ENCODE data around the gene LIMK1.
"Not testable (repeated sequence)": the region's sequence is repeated elsewhere in the genome, so short reads cannot be mapped to it uniquely, and the experiment has no call there.

LIMK1 gene

DNA sequence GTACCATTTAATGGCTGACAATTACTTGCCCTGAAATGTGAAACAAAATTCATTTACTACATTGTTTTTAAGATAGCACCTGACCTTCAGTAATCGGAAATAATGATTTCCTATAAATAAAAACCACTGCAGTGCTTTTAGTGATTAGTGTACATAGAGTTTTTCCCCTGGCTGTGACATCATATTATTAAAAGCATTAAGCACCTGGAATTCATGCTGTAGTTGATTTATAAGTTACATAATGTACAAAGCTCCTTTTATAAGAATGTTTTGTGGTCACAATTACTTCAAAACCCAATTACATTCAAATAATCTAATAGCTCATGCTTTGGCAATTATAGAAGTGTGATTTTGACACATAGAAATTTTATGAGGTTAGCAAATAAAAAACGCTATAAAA is 46.3 kb downstream of the LIMK1 start:
- DNase-seq, result no peak

DNA sequence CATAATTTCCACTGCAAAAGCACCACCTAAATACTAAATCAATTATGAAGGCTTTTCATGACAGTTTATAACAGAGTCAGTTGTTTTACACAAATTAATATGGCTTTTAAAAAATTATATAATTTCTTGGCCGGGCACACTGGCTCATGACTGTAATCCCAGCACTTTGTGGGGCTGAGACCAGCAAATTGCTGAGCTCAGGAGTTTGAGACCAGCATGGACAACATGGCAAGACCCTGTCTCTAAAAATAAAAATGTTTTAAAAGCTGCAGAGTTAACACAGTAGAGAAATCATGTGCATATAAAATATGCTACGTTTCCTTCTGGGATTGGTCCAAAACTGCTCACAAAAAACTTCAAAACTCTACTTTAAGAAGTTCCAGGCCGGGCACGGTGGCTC is 46.9 kb downstream of the LIMK1 start:
- no peak for DNase-seq

DNA sequence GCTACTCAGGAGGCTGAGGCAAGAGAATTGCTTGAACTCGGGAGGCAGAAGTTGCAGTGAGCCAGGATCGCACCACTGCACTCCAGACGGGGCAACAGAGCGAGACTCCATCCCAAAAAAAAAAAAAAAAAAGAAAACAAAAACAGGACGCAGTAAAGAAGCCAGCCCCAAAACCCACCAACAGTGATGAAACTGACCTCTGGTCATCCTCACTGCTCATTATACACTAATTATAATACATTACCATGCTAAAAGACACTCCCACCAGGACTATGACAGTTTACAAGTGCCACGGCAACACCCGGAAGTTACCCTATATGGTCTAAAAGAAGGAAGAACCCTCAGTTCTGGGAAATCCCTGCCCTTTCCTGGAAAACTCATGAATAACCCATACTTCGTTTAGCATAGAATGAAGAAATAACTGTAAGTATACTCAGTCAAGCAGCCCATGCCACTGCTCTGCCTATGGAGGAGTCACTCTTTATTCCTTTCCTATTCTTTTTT is 50.6 kb downstream of the LIMK1 start:
- no peak for DNase-seq

DNA sequence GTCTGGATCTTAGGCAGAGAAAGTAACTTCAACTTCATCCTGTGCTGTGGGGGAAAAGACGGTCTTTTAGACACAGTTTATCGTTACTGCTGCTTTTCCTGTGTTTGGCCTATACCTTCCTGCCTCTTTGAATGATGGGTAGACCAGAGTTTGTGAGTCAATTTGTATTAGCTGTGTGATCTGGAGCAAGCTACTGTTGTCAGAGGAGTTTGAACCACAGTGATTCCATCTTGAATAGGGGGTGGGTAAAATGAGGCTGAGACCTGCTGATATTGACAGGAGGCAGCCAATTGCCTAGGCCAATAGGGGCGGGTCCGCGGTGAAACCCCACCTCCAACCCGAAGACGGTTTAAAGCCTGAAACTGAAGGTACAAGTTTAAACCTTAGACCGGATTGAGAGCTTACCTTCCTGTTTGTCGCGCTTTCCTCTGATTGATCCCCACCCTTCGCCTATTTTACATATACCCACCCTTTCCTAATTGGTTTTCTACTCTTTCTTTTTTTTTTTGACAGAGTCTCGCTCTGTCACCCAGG is 54.8 kb downstream of the LIMK1 start:
- DNase-seq, result peak in 1 of 2 donors; percentile 6

DNA sequence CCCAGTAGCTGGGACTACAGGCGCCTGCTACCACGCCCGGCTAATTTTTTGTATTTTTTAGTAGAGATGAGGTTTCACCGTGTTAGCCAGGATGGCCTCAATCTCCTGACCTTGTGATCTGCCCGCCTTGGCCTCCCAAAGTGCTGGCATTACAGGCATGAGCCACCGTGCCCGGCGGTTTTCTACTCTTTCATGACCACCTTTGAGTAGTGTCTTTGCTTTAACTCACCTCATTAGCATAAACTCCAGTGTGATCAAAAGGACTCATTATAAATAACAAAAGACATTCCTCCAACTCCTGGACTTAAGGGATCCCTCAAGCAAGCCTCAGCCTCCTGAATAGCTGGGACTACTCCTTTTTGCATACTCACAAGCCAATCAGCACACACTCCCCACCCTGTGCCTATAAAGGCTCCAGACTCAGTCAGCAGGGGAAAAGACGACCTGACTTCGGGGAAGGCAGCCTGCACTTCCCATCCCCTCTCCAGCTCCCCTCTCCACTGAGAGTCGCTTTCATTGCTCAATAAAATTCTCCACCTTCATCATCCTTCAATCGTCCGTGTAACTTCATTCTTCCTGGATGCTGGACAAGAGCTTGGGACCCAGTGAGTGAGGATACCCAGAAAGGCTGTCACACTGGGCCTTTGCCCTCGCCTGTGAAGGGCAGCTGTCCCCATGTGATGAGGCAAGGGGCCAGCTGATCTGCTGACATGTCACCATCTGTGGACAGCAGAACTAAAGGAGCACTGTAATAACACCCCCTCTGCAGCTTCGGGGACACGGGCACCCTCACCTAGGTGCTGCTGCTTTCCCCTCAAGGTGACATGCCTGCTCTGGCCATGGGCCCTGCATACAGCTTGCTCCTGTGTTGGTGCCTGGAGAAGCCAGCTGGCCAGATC is 55.6 kb downstream of the LIMK1 start:
- no peak for DNase-seq

DNA sequence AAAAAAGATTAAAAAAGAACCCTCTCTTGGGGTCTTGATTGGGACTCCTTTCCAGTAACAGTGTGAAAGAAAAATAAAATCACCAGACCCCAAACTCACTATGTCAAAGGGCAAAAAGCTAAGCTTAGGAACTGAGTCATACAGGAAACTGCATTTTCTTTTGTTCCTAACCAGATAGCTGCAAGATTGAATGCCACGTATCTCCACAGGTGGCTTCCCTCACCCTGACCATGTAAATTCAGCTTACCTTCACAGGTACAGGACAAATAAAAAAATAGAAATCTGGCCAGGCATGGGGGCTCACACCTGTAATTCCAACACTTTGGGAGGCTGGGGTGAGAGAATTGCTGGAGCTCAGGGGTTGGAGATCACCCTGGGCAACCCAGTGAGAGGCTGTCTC is 58.1 kb downstream of the LIMK1 start:
- DNase-seq, result no peak

DNA sequence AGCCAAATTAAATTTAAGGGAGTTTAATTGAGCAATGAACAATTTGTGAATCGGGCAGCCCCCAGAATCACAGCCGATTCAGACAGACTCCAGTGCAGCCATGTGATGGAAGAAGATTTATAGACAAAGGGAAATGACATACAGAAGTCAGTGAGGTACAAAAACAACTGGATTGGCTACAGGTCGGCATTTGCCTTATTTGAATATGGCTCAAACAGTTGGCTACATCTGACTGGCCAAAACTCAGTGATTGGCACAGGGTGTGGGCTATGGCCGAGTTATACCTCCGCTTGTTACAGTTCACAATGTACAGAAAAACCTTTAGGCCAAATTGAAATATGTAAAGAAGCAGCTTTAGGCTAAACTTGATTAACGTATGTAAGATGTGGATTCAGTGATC is 59.8 kb downstream of the LIMK1 start:
- no peak for DNase-seq

DNA sequence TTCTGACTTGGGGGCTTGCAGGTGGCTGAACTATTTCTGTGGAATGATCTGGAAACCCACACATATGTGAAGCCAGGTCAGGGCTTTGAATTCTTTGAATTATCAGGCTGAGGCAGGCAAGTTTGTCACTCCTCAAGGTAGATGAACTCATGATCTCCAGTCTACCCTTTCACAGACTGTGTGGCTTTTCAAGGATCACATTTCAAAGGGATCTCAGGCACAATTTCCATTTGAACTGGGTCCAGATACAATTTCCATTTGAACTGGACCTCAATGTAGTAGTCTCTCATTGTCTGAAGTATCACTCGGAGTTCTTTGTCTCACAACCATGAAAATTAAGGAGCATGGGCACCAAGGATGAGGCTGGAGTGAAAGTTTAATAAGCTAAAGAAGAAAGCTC is 64.9 kb downstream of the LIMK1 start:
- DNase-seq, result no peak

DNA sequence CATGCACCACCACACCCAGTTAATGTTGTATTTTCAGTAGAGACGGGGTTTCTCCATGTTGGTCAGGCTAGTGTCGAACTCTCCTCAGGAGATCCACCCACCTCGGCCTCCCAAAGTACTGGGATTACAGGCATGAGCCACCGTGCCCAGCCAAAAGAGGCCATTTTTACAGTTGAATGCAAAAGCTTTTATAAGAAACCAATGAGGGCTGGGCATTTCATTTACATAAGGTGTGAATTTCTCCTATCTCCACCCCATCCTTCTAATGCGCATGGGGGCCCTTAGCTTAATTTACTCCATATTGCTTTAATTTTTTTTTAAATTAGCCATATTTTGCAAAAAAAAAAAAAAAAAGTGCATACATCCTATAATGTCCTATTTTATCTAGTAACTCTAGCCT is 65.5 kb downstream of the LIMK1 start:
- no peak for DNase-seq

DNA sequence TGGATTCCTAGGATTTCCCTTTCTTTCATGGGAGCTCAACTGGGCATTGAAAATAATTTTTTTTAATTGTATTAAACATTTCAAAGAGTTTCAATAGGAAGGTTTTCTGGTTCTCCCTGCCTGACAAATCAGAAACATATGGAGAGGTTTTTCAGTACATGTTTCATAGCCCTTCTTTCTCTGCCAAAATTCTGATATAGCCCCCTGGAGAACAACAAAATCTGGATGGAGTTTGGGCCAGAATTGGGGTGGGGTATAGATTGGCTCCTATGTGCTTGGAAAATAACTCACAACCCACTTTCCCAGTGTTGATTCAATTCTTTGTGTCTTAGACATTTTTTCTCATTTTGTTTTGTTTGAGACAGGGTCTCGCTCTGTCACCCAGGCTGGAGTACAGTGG is 66.0 kb downstream of the LIMK1 start:
- DNase-seq, result no peak

DNA sequence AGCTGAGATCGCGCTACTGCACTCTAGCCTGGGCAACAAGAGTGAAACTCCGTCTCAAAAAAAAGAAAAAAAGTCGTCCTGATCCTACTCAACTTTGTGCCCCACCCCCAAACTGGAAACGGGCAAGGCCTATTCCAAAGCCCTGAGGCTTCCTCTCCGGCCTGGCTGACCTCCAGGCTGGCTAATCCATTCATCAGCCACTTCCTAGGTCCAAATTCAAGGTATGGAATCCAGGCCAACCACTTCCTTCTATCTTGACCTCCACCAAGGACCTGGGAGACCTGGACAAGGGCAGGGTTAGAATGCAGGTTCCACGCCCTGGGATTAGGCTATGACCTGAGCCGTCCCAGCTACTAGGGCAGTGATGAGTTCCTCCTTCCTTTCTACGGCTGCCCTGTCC is 70.1 kb downstream of the LIMK1 start:
- DNase-seq, result no peak

DNA sequence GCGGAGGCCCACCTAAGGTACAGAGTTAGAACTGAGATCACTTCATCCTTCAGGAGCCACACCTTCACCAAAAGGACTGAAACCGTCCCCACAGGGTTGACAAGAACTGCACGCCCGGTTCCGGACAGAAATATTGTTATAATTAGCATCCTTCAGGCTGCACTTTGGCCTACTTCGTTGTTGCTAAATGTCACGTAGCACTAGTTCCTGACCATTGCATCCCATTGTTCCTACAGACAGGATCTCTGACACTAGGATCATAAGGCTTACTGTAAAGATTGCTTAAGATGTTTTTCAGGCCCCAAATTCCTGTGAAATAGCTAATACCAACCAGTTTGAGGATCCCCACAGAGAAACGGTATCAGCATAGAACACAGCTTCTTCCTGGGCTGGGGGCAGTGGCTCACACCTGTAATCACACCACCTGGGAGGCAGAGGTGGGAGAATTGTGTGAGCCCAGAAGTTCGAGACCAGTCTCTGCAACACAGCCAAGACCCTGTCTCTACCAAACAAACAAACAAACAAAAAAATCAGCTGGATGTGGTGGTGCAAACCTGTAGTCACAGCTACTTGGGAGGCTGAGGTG is 72.3 kb downstream of the LIMK1 start:
- no peak for DNase-seq

DNA sequence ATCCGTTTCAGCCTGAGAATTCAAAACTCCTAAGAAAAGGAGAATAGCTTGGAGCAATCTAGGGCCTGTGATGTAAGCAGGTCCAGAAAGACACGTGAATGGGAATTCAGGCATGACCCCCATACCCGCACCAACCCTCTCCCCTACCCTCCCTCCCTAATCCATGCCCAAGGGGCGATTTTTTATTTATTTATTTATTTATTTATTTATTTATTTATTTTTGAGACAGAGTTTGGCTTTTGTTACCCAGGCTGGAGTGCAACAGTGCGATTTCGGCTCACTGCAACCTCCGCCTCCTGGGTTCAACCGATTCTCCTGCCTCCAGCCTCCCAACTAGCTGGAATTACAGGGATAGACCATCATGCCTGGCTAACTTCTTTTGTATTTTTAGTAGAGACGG is 74.0 kb downstream of the LIMK1 start:
- DNase-seq, result no peak

DNA sequence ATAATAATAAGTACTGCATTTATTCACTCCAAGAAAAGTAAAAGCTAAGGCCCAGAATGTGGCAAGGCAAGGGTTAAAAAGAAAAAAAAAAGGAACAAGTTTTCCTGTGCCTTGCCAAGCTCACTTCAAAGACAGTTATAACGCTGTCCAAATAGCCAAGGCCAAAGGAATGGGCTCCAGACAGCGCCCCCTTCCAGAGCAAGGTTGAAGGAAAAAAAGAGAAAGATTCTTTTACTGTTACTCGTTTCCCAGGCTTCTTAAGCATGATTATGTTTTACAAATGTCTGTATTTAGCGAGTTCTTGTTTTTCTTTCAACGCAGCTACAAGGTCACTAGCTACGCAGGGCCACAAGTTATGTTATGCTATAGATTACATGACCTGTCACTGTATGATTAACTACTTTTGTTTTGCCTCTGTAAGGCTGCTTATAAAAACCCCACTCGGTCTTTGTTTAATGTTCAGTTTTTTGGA is 81.4 kb downstream of the LIMK1 start:
- no peak for DNase-seq

DNA sequence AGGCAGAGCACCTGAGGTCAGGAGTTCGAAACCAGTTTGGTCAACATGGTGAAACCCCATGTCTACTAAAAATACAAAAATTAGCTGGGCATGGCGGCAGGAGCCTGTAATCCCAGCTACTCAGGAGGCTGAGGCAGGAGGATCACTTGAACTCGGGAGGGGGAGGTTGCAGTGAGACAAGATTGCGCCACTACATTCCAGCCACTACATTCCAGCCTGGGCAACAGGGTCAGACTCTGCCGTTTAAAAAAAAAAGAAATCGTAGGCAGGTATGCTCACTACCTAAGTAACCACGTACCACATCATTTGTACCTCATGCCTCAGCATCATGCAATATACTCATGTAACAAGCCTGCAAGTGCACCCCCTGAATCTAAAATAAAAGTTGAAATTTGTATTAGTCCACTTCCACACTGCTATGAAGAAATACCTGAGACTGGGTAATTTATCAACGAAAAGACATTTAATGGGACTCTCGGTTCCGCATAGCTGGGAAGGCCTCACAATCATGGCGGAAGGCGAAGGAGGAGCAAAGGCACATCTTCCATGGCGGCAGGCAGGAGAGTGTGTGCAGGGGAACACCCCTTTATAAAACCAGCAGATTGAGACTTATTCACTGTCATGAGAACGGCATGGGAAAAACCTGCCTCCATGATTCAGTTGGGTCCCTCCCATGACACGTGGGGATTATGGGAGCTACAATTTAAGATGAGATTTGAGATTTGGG is 82.4 kb downstream of the LIMK1 start:
- no peak for DNase-seq

DNA sequence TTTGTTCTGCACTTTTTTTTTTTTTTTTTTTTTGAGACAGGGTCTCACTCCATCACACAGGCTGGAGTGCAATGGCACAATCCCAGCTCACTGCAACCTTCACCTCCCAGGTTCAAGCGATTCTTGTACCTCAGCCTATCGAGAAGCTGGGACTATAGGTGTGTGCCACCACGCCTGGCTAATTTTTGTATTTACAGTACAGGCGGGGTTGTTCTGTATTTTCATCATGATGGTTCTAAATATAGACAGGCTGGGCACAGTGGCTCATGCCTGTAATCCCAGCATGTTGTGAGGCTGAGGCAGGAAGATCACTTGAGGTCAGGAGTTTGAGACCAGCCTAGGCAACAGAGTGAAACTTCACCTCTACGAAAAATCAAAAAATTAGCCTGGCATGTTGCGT is 83.7 kb downstream of the LIMK1 start:
- DNase-seq, result not testable (repeated sequence)
